SH-SY5Y (cell line): ENCODE results near the gene SIK2.

Experiments used
- GATA2 ChIP-seq: IDR thresholded peaks from 2 replicates; pipeline ENCODE4 v1.6.1; 2011; ENCODE audit warnings: mild to moderate bottlenecking, low read depth, low read length
- GATA3 ChIP-seq: IDR thresholded peaks from 2 replicates; pipeline ENCODE4 v1.6.1; 2011; ENCODE audit warnings: low read depth, mild to moderate bottlenecking, low read length, moderate library complexity

- TF ChIP-seq GATA2 (no peak), GATA3 (no peak)
Observed at GRCh38 chr11:111727431-111727830, 125.2 kb downstream of the SIK2 start.
